PC-9 (cell line): ENCODE data around the gene FBXO45. TPM values are rescaled to one million over a fixed set of nuclear protein-coding genes. Genes with fewer than 3 reads are reported as not detected.
A peak's percentile ranks its signal among the peaks of the same experiment; 100 is the strongest.

Source experiments
- BruUV-seq: library from RNA; stranded (reverse); fragments of 400-500 nt; replicated peaks from 2 replicates; lab custom pipeline; 2021; lab: Mats Ljungman, UMichigan
- CTCF ChIA-PET: fragments of 300-600 bp; sonication (Branson Sonifier 250); formaldehyde crosslinking; loops from one replicate; lab custom pipeline; 2022; ENCODE audit warnings: antibody characterized with exemption; lab: Charles Lee
- POLR2A ChIA-PET: fragments of 300-600 bp; sonication (Branson Sonifier 250); formaldehyde crosslinking; loops from one replicate; lab custom pipeline; 2022; ENCODE audit warnings: antibody characterized with exemption; ENCODE audit not compliant: unreplicated experiment; lab: Charles Lee
- DNase-seq, 2 experiments: peaks; one replicate each; pipeline versions ENCODE4 v3.0.0 to v3.0.0-alpha.2; 2015 to 2022; ENCODE audit warnings: mixed read lengths in 1 of 2
- H2AFZ ChIP-seq: fragments of 200-600 bp; sonication (generic); 2 replicates; pipeline ENCODE4 v1.8.1; 2017; ENCODE audit warnings: antibody characterized with exemption
- H3F3A ChIP-seq: fragments of 200-600 bp; sonication (generic); 2 replicates; pipeline ENCODE4 v1.8.1; 2017; ENCODE audit warnings: antibody characterized with exemption, mild to moderate bottlenecking, low read depth; ENCODE audit not compliant: insufficient read depth
- H3K27ac ChIP-seq: fragments of 200-600 bp; sonication (generic); 2 replicates; pipeline ENCODE4 v1.6.1; 2016; ENCODE audit warnings: mixed run types
- H3K27me3 ChIP-seq: fragments of 200-600 bp; sonication (generic); 2 replicates; pipeline ENCODE4 v1.6.1; 2016; ENCODE audit warnings: low read depth, mixed run types; ENCODE audit not compliant: insufficient read depth
- H3K36me3 ChIP-seq: fragments of 200-600 bp; sonication (generic); 2 replicates; pipeline ENCODE4 v1.6.1; 2016; ENCODE audit warnings: low read depth, mixed run types
- H3K4me1 ChIP-seq: fragments of 200-600 bp; sonication (generic); replicated peaks from 2 replicates; pipeline ENCODE4 v1.6.1; 2016; ENCODE audit warnings: mixed run types; ENCODE audit not compliant: insufficient read depth
- H3K4me2 ChIP-seq: fragments of 200-600 bp; sonication (generic); 2 replicates; pipeline ENCODE4 v1.6.1; 2017; ENCODE audit warnings: mixed run types
- H3K4me3 ChIP-seq: fragments of 200-600 bp; sonication (generic); 2 replicates; pipeline ENCODE4 v1.6.1; 2016; ENCODE audit warnings: mixed run types
- H3K79me2 ChIP-seq: fragments of 200-600 bp; sonication (generic); 2 replicates; pipeline ENCODE4 v1.6.1; 2017; ENCODE audit warnings: low read depth, mixed run types
- H3K9me2 ChIP-seq: fragments of 200-600 bp; sonication (generic); 2 replicates; pipeline ENCODE4 v1.8.1; 2017; ENCODE audit warnings: mild to moderate bottlenecking; ENCODE audit not compliant: insufficient read depth
- H3K9me3 ChIP-seq: fragments of 200-600 bp; sonication (generic); 2 replicates; pipeline ENCODE4 v1.8.1; 2016; ENCODE audit warnings: low read depth; ENCODE audit not compliant: insufficient read depth
- H4K20me1 ChIP-seq: fragments of 200-600 bp; sonication (generic); 2 replicates; pipeline ENCODE4 v1.8.1; 2017; ENCODE audit not compliant: insufficient read depth
- EZH2 ChIP-seq: fragments of 200-600 bp; sonication (generic); IDR thresholded peaks from 2 replicates; pipeline ENCODE4 v1.8.0; 2017; ENCODE audit warnings: antibody characterized with exemption, low read depth
- intact Hi-C: fragments of 100-400 bp; cut with micrococcal nuclease; formaldehyde crosslinking; loops from one replicate; pipeline ENCODE4 v1.10.0; 2022; ENCODE audit not compliant: unreplicated experiment
- total RNA-seq: library from RNA; stranded (reverse); gene quantifications from 2 replicates; pipeline ENCODE4 v1.2.3, GENCODE V29; 2021
- TF ChIP-seq, protein P1 (sequence below): fragments of 200-600 bp; sonication (generic); conservative IDR thresholded peaks from 2 replicates; pipeline ENCODE4 v1.6.1; 2017; ENCODE audit warnings: mixed run types, antibody characterized with exemption, mild to moderate bottlenecking, moderate library complexity

The FBXO45 gene
- total RNA-seq, 1 experiment from 2014 or later, result 21.3 TPM

DNA sequence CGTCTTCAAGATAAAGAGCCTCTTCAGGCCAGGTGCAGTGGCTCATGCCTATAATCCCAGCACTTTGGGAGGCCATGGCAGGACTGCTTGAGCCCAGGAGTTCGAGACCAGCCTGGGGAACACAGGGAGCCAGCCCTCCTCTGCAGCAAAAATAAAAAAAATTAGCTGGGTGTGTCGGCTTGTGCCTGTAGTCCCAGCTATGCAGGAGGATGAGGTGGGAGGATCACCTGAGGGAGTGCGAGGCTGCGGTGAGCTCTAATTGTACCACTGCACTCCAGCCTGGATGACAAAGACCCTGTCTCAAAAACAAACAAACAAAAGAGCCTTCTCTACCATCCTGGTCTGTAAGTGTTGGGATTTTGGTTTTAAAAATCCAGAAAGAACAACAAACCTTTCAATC lies 11.2 kb upstream of the FBXO45 start:
- intact Hi-C loops, result no loop called here
- Histone ChIP-seq H3K4me2 (no peak overlapping the region), H3K4me1 (peaks cover 10% of the 10 kb centered on the region), H3K9me3 (no peaks in the 10 kb centered on the region), H3K79me2 (peaks cover 5% of the 10 kb centered on the region; the same call in 1 of the 2 replicates), H4K20me1 (no peaks in the 10 kb centered on the region), H3K4me3 (no peak overlapping the region), H2AFZ (no peak overlapping the region), H3K36me3 (peaks cover 10% of the 10 kb centered on the region; the same call in 1 of the 2 replicates), H3K27me3 (no peaks in the 10 kb centered on the region), H3K27ac (no peak overlapping the region), H3F3A (peaks cover 19% of the 10 kb centered on the region; the same call in 1 of the 2 replicates), H3K9me2 (no peaks in the 10 kb centered on the region)
- POLR2A ChIA-PET, result interaction anchor here (0.6 kb wide), 1 partner anchor 310 kb away, joined by 8 read pairs; no protein-coding TSS in a partner anchor
- no TSS peak for BruUV-seq
- CTCF ChIA-PET, result interaction anchor here (0.6 kb wide), 1 partner anchor 26 kb away, joined by 6 read pairs; no protein-coding TSS in a partner anchor
- no peak for DNase-seq
- TF ChIP-seq EZH2, result no peak
- TF ChIP-seq, protein P1, sequence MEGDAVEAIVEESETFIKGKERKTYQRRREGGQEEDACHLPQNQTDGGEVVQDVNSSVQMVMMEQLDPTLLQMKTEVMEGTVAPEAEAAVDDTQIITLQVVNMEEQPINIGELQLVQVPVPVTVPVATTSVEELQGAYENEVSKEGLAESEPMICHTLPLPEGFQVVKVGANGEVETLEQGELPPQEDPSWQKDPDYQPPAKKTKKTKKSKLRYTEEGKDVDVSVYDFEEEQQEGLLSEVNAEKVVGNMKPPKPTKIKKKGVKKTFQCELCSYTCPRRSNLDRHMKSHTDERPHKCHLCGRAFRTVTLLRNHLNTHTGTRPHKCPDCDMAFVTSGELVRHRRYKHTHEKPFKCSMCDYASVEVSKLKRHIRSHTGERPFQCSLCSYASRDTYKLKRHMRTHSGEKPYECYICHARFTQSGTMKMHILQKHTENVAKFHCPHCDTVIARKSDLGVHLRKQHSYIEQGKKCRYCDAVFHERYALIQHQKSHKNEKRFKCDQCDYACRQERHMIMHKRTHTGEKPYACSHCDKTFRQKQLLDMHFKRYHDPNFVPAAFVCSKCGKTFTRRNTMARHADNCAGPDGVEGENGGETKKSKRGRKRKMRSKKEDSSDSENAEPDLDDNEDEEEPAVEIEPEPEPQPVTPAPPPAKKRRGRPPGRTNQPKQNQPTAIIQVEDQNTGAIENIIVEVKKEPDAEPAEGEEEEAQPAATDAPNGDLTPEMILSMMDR, result no peak

- BruUV-seq, result no TSS peak
- H3K4me3 ChIP-seq, result no peak overlapping the region
- no peaks in the 10 kb centered on the region for H3K27me3 ChIP-seq
- no peaks in the 10 kb centered on the region for H4K20me1 ChIP-seq
- H3K9me2 ChIP-seq, result no peaks in the 10 kb centered on the region
- POLR2A ChIA-PET, result no interaction called here
- H3F3A ChIP-seq, result peaks cover 28% of the 10 kb centered on the region
- no peak for TF ChIP-seq EZH2
- TF ChIP-seq, protein P1, result no peak
- CTCF ChIA-PET, result interaction anchor here (0.7 kb wide), 1 partner anchor 64 kb away, joined by 3 read pairs; no protein-coding TSS in a partner anchor
- peak in 1 of 2 experiments; percentile 82 for DNase-seq
- H3K4me2 ChIP-seq, result peak overlapping the region; percentile 32
- peak overlapping the region; percentile 75 for H3K27ac ChIP-seq
- H3K79me2 ChIP-seq, result peaks cover 12% of the 10 kb centered on the region; the same call in 1 of the 2 replicates
- peaks cover 10% of the 10 kb centered on the region; the same call in 1 of the 2 replicates for H3K36me3 ChIP-seq
- no peak overlapping the region for H2AFZ ChIP-seq
- intact Hi-C loops, result no loop called here
- H3K9me3 ChIP-seq, result no peaks in the 10 kb centered on the region
- H3K4me1 ChIP-seq, result peaks cover 21% of the 10 kb centered on the region
Observed at GRCh38 chr3:196558476-196558875, 10.0 kb upstream of the FBXO45 start.

- Histone ChIP-seq H4K20me1 (no peaks in the 10 kb centered on the region), H3K4me2 (no peak overlapping the region), H3K9me2 (no peaks in the 10 kb centered on the region), H3K79me2 (peaks cover 12% of the 10 kb centered on the region; the same call in 1 of the 2 replicates), H2AFZ (no peak overlapping the region), H3K27ac (peak overlapping the region; percentile 75; the same call in 1 of the 2 replicates), H3K4me1 (peaks cover 35% of the 10 kb centered on the region), H3K9me3 (no peaks in the 10 kb centered on the region), H3K4me3 (no peak overlapping the region), H3F3A (peaks cover 41% of the 10 kb centered on the region), H3K36me3 (peaks cover 10% of the 10 kb centered on the region; the same call in 1 of the 2 replicates), H3K27me3 (no peaks in the 10 kb centered on the region)
- TF ChIP-seq EZH2, result no peak
- TF ChIP-seq, protein P1, result no peak
- no peak for DNase-seq
- ChIA-PET POLR2A (interaction anchor here (0.6 to 0.8 kb wide), 2 partner anchors 167 to 350 kb away, joined by 4 read pairs; no protein-coding TSS in a partner anchor), CTCF (no interaction called here)
- no TSS peak for BruUV-seq
- intact Hi-C loops, result no loop called here
Observed at GRCh38 chr3:196559826-196560225, 8.6 kb upstream of the FBXO45 start.
